Measurements from ENCODE around the gene ACAT2.
"Not testable (repeated sequence)": the region's sequence is repeated elsewhere in the genome, so short reads cannot be mapped to it uniquely, and the experiment has no call there.

The ACAT2 gene

DNA sequence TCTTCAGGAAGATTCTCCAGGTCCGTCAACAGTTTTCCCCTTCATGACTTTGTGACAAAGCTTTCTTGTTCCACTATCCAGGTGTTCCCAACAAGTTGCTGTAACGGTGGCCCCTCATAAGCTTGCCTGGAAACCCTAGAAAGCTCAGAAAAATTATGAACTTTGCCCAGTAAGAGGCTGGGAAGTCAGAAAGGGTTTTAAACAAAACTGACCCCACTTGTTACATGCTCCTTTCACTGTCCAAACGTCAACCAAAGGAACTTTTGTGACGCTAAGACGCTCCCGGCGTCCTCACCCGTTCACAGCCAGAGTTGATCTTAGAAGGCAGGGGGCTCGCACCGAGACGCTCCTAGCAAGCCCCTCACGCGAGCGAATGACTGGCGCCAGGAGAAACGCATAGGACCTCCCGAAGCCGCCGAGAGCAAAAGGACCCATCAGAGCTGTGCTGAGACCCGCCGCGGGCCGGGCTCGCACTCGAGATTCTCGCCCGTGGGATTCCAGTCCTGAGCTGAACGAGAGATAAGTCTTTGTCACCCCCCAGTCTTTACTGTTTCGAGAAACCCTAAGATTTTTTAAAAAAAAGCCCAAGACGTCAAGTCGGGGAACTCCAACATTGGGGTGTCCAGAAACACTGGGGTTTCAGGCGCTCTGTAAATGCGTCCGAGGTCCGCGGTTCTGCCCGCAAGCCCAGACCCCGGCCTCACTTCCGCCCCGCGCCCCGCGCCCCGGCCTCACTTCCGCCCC lies 544 bp upstream of the ACAT2 start:
- intact Hi-C loops (cut with DNase I) = loop anchor here (1.0 to 2.0 kb wide), 2 partner anchors 28 to 34 kb away; partner anchors contain the start of genes TCP1 and WTAP
- DNase-seq = peak in 8 of 10 donors; percentile 8 to 83 (median 22)

DNA sequence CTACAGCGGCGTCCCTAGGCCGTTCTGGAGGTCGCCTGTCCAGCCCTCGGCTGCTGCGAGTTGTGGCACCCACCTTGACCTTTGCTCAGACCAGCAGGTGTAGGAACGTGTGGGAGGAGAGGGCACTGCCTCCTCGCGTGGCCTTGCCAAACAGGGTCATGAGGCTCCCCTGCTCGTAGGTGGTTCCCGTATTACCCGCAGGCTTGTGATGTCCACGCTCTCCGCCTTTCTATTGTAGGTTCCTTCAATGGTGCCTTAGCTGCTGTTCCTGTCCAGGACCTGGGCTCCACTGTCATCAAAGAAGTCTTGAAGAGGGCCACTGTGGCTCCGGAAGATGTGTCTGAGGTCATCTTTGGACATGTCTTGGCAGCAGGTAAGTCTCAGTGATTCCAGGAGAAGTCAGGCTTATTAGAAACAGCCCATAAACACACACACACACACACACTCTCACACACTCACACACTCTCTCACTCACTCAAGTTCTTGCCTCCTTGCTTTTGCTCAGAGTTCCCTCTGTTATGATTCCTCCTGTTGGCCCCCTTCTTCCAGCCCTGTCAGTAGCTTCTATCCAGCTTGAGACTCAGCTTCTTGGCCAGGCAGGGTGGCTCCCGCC lies 942 bp downstream of the ACAT2 start:
- peak in 3 of 10 donors; percentile 18 to 81 (median 19) for DNase-seq
- intact Hi-C loops (cut with DNase I) = loop anchor here (2.0 kb wide), 1 partner anchor 70 kb away; the partner anchor contains the start of gene SOD2

DNA sequence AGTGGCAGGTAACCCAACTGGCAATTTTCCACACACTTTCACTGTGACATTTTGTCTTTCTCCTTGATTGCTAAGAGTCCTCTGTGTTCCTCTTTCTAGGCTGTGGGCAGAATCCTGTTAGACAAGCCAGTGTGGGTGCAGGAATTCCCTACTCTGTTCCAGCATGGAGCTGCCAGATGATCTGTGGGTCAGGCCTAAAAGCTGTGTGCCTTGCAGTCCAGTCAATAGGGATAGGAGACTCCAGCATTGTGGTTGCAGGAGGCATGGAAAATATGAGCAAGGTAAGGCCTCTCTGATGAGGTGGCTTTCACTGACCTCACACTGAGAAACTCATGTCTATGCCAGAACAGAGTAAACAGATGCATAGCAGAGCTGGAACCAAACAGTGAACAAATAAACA lies 5.1 kb downstream of the ACAT2 start:
- intact Hi-C loops (cut with DNase I) = no loop called here
- DNase-seq = no peak

DNA sequence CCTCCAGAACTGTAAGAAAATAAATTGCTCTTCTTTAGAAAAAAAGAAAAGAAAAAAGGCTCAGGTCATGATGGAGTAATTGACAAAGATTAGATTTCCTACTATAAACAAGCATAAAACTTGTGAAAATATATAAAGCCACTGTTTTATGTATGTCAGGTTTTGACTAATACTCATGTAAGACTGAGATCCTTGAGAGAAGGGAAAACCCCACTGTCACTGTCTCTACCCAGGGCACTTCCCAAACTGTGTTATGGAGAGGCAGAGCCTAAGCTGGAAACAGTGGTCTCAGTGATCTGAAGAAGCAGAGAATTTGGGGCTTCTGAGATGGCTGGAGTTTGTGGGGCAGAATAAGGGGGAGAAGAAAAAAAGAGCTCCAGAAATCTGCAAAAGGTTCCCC lies 7.6 kb downstream of the ACAT2 start:
- DNase-seq = no peak
- intact Hi-C loops (cut with DNase I) = no loop called here

DNA sequence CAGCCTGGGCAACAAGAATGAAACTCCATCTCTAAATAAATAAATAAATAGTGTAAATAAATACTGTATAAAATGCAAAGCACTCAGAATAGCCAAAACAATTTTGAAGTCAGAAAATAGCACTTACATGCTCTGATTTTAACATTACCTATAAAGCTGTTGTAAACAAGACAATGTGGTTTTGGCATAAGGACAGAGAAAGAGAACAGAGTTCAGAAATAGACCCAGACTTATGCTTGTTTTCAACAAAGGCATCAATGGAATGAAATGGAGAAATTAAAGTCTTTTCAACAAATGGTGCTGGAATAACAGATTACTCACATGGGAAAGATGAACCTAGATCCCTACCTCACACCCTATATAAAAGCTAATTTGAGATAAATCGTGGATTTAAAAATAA lies 10.4 kb downstream of the ACAT2 start:
- no peak for DNase-seq
- intact Hi-C loops (cut with DNase I) = no loop called here

DNA sequence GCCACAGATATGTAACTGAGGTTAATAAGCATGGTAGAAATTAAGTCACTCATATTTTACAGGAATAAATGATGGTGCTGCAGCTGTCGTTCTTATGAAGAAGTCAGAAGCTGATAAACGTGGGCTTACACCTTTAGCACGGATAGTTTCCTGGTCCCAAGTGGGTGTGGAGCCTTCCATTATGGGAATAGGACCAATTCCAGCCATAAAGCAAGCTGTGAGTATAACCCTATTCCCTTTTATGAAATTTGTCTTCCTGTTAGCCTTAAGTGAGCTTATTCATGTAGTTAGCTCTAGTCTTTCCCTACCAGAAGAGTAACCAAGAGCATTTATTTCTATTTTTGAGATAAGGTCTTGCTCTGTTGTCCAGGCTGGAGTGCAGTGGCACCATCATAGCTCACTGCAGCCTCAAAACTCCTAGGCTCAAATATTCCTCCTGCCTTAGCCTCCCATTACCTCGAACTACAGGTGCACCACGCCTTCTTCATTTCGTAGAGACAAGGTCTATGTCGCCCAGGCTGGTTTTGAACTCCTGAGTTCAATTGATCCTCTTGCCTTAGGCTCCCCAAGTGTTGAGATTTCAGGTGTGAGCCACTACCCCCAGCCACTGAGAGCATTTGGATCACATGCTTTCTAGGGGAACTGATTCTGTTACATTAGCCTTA lies 15.5 kb downstream of the ACAT2 start:
- intact Hi-C loops (cut with DNase I) = no loop called here
- no peak for DNase-seq

DNA sequence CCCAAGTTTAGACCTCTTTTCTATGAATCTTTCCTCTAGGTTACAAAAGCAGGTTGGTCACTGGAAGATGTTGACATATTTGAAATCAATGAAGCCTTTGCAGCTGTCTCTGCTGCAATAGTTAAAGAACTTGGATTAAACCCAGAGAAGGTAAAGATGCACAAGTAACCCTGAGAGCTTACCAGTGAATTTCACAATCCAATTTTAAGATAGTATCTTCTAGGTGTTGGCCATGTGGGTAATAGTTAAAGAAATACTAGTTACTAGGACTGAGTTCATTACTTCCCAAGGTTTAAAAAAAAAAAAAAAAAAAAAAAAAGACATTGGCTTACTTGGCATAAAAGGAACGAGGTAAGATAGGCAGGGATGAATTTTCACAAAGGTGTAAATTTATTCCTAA lies 16.3 kb downstream of the ACAT2 start:
- no peak for DNase-seq
- intact Hi-C loops (cut with DNase I) = no loop called here

DNA sequence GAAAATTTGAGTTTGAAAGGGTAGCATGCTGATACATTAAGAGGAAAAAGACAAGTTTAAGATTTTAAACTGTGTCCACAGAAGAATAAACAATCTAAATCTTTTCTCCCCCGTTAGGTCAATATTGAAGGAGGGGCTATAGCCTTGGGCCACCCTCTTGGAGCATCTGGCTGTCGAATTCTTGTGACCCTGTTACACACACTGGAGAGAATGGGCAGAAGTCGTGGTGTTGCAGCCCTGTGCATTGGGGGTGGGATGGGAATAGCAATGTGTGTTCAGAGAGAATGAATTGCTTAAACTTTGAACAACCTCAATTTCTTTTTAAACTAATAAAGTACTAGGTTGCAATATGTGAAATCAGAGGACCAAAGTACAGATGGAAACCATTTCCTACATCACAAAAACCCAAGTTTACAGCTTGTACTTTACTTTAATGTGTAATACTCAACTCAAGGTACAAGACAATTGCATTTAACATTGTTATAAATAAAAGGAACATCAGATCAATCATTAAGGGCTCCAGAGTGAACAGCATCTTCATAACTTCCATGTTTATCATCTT lies 16.8 kb downstream of the ACAT2 start:
- no peak for DNase-seq
- intact Hi-C loops (cut with DNase I) = no loop called here

DNA sequence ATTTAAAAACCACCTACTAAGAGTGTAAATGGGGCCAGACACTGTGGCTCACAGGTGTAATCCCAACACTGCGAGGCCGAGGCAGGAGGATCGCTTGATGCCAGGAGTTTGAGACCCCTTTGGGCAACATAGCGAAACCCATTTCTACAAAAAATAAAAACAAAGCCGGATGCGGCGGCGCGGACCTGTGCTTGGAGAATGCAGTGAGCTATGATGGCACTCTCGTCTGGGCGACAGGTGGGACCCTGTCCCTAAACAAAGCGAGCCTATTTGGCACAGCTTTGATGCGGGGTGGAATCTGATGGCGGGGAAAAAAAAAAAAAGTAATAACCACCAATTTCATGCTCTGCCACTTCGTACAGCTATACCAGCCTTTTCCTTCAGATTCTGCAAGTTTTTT lies 26.4 kb downstream of the ACAT2 start:
- intact Hi-C loops (cut with DNase I) = loop anchor here (2.0 to 5.0 kb wide), 2 partner anchors 27 to 179 kb away; partner anchors contain the start of gene IGF2R

DNA sequence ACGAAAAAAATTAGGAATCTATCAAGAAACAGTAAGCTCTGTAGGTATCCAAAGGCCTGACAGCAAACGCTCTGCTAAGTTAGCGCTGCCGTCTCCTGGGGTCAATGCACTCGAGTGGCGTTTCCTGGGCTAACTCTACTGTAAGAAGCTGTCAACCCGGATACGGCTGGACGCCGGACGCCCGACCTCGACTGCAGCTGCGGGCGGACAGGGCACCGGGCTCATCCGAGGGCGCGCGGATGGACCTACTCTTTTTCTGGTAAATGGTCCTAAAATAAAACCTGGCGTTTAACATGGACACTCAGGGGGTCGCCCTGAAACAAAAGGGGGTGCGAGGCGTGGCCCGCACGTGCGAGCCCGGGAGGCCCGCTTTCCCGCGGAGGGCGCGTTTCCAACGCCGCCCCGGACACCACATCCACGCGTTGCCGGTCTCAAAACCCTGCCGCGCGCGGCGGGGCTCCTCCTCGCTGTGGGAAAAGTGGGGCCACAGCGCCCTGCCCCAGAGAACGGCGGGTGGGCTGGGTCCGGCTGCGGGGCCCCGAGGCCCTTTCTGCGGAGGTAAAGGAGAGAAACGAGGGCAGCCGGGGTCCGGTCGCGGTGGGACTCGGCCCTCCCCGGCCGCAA lies 27.0 kb downstream of the ACAT2 start:
- intact Hi-C loops (cut with DNase I) = loop anchor here (2.0 to 5.0 kb wide), 2 partner anchors 28 to 178 kb away; partner anchors contain the start of gene IGF2R
- peak in 3 of 10 donors; percentile 19 to 86 (median 69) for DNase-seq

More for the DNA sequence above, 26.4 kb downstream of the ACAT2 start:
- peak in 1 of 10 donors; percentile 74 for DNase-seq

DNA sequence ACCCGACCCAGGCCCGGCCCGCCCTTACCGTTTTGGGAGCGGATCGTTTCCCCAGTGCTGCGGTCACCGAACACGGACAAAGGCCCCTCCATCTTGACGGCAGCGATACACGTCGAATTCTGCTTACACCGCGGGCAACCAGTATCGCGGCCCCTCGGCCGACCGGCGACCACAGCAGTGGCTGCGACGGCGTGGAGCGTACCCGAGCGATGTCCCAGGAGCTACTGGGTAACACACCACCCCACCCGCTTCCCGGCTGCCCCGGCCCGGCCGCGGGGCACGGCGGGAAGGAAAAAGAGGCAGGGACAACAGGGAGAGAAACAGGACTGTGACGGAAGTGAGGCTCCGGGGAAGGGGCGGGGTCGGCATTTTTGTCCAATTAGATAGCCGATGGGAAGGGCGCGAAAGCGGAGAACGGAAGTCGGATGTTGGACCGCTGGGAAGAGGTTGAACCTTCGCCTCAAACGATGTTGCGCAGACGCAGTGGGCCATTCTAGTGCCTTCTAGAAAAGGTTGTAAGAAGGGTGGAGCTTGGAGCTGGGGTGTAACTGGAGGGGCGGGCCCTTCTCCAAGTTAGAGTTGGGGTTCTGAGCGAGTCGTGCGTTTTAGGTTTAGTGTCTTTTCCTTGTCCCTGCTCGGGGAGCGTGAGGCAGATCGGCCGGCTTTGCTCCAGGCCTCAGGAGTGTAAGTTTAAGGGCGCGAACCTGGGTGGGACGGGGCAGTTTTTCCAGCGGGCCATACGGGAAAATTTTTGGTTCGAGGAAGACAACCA lies 27.7 kb downstream of the ACAT2 start, which contains the start of gene TCP1:
Gene TCP1, minus strand, starts transcription at position 226 of the 772 bp plus-strand sequence. Its CDS starts 134 bp downstream, at position 92.
- DNase-seq = peak; percentile 98 to 100 (median 99)
- intact Hi-C loops (cut with DNase I) = loop anchor here (2.0 to 5.0 kb wide), 4 partner anchors 29 to 178 kb away; partner anchors contain the start of genes IGF2R, SOD2 and WTAP

DNA sequence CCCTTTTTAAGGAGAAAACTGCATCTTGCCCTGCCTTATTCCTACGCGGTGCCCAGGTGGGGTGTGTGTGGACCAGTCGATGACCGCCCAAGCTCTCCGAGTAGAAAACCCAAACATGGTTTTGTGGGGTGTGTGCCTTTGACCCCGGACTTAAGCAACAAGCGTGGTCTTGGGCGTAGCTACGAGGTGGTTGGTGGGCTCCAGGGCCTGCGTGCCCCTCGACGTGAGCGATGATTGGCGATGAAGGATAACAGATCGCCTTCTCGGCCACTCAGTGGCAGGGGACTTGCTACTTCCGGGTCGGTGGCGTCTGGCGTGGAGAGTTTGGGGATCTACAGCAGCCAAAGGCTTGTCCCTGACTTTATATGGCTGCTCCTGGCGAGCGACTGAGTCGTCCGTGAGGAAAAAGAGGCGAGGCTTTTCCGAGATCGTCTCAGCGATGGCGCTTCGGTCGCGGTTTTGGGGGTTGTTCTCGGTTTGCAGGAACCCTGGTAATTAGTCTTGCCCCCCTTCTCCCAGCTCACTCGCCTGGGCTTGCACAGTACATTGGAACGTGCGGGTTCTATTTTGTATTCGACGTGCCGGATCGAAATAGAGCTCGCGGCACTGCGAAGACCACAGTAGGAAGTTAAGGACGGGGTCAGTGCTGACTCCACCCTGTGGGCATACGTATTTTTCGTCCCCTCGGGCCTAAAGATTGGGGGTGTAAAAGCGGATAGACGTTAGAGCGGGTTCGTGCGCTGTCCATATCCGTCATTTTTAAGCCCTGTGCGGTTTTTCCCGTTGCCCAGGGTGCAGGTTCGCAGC lies 28.5 kb downstream of the ACAT2 start, which contains the start of gene MRPL18:
Gene MRPL18, plus strand, starts transcription at position 319 of the 807 bp plus-strand sequence. Its CDS starts 121 bp downstream, at position 440.
- DNase-seq = peak; percentile 85 to 99 (median 96)
- intact Hi-C loops (cut with DNase I) = loop anchor here (2.0 to 5.0 kb wide), 2 partner anchors 64 to 98 kb away; partner anchors contain the start of genes SOD2 and WTAP

DNA sequence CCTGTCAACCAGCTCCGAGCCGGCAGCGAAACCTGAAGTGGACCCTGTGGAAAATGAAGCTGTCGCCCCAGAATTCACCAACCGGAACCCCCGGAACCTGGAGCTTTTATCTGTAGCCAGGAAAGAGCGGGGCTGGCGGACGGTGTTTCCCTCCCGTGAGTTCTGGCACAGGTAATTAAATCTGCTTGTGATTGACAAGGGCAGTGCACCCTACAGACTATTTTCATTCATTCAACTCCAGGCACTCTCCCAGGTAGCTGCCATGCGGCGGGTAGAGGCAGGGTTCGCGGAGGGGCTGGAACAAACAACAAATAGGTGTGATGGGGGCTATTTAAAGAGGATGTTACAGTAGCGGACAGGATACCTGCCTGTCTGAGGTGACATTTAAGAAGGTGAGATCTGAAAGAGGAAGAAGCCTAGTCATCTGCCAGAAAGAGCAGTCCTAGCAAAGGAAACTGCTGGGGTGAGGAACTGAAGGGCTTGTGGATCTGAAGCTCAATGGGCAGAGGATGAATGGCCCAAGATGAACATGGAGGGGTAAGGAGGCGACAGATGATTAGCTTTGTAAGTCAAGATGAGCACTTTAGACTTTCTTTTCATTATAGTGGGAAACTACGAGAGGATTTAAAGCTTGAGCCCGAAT lies 29.2 kb downstream of the ACAT2 start:
- peak in 1 of 10 donors; percentile 69 for DNase-seq
- intact Hi-C loops (cut with DNase I) = loop anchor here (2.0 to 5.0 kb wide), 2 partner anchors 64 to 99 kb away; partner anchors contain the start of genes SOD2 and WTAP

DNA sequence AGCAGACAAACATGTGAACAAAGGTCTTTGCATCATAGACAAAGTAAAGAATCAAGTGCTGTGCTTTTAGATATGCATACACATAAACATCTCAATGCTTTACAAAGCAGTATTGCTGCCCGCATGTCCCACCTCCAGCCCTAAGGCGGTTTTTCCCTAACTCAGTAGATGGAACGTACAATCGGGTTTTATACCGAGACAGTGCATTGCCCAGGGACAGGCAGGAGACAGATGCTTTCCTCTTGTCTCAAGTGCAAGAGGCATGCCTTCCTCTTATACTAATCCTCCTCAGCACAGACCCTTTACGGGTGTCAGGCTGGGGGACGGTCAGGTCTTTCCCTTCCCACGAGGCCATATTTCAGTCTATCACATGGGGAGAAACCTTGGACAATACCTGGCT lies 33.1 kb downstream of the ACAT2 start:
- intact Hi-C loops (cut with DNase I) = loop anchor here (5.0 kb wide), 1 partner anchor 103 kb away; the partner anchor contains the start of gene SOD2

DNA sequence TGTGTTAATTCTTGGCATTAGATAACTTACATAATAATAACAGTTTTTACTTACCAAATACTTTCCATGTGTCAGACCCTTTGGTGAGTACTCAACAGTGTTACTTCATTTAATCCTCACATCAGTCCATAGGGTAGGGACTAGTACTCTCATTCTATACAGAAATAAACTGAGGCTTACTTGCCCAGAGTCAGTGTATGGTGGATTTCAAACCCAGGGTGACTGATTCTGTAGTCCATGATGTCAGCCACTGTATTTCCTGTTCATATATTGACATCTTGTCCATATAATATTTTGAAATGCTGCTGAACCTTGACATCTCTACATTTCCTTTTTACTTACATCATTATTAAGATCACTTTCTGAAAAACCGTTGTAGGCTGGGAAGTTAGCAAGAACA lies 35.7 kb downstream of the ACAT2 start:
- intact Hi-C loops (cut with DNase I) = no loop called here
- no peak for DNase-seq

More for the DNA sequence above, 33.1 kb downstream of the ACAT2 start:
- DNase-seq = not testable (repeated sequence)

DNA sequence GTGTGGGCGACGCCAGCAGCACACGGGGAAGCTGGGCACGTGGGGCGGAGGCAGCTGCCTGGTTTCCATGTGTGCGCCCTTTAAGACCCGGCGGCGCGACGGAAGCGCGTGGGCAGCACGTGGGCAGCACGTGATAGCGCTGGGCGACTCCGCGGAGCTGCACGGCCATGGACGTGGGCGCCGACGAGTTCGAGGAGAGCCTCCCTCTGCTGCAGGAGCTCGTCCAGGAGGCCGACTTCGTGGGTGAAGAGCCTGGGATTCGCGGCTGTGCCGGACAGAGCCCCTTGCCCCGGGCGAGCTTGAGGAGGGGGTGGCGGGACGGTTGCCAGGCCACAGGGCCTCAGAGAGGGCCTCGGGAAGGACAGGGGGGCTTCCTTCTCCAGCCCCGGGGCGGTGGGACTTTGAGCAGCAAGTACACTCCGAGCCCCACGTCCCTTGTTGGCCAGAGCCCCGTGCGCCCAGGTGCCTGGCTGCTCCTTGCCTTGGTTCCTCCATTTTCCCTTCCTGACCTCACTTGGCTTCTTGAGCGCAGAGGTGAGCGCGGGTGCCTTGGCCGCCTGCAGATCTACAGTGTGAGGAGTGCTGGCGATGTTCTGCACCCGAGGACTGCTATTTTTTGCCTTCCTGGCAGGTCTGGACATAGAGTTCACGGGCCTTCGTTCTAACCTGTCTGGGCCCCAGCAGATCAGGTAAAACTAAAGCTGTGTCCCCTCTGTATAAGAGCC lies 38.5 kb downstream of the ACAT2 start, which contains the start of gene PNLDC1:
Gene PNLDC1, plus strand, starts transcription at position 136 of the 725 bp plus-strand sequence. Its CDS starts 32 bp downstream, at position 168.
- intact Hi-C loops (cut with DNase I) = no loop called here
- peak in 1 of 10 donors; percentile 61 for DNase-seq

DNA sequence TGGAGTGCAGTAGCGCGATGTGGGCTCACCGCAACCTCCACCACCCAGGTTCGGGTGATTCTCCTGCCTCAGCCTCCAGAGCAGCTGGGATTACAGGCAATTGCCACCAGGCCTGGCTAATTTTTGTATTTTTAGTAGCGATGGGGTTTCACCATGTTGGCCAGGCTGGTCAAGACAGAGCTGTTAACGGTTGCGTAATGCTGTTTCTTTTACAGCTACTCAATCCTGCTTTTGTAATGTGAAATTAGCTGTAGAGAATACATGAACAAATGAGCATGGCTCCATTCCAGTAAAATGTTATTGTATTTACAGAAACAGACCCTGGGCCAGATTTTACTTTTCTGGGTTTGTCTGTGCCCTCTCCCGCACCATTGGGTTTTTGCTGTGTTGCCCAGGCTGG lies 40.1 kb downstream of the ACAT2 start:
- intact Hi-C loops (cut with DNase I) = no loop called here
- DNase-seq = peak in 1 of 10 donors; percentile 31

Measured in posterior cingulate gyrus (tissue), 11 donors.